IMR-90 (cell line): ENCODE data around the gene DHCR24. TPM values are rescaled to one million over a fixed set of nuclear protein-coding genes. Genes with fewer than 3 reads are reported as not detected.

Experiments used
- ATAC-seq: fragments of 200-7000 bp; cut with Tn5 transposase; 2 replicates; pipeline ENCODE4 v1.9.1; 2020; ENCODE audit warnings: low read depth, mild to moderate bottlenecking, moderate library complexity
- BruUV-seq: library from RNA; stranded (reverse); fragments of 400-500 nt; replicated peaks from 2 replicates; lab custom pipeline; 2021; lab: Mats Ljungman, UMichigan
- CTCF ChIA-PET: fragments of 300-600 bp; formaldehyde crosslinking; extraction: SDS; loops from one replicate; lab custom pipeline; 2021; ENCODE audit warnings: antibody characterized with exemption; lab: Yijun Ruan, JAX
- POLR2A ChIA-PET: fragments of 300-600 bp; sonication (Branson Sonifier 250); formaldehyde crosslinking; loops from one replicate; lab custom pipeline; 2022; ENCODE audit warnings: antibody characterized with exemption; ENCODE audit not compliant: unreplicated experiment; lab: Charles Lee
- DNase-seq: peaks from one replicate; pipeline ENCODE4 v3.0.0; 2013
- H2AFZ ChIP-seq: replicated peaks from 2 replicates; pipeline ENCODE3; 2013; ENCODE audit warnings: low read length, mild to moderate bottlenecking; ENCODE audit not compliant: poor library complexity
- H2AK5ac ChIP-seq: 2 replicates; pipeline ENCODE4 v1.6.1; 2013; ENCODE audit warnings: low read depth, low read length, inconsistent platforms
- H2AK9ac ChIP-seq: replicated peaks from 2 replicates; pipeline ENCODE3; 2013; ENCODE audit warnings: mild to moderate bottlenecking, low read depth, low read length, moderate library complexity; ENCODE audit not compliant: poor library complexity
- H2BK120ac ChIP-seq: 2 replicates; pipeline ENCODE4 v1.6.1; 2013; ENCODE audit warnings: low read depth, low read length, inconsistent platforms
- H2BK15ac ChIP-seq: 3 replicates; pipeline ENCODE4 v1.6.1; 2013; ENCODE audit warnings: low read depth, low read length, inconsistent platforms
- H2BK20ac ChIP-seq: 2 replicates; pipeline ENCODE4 v1.6.1; 2013; ENCODE audit warnings: low read depth, mild to moderate bottlenecking, inconsistent platforms, low read length, moderate library complexity
- H2BK5ac ChIP-seq: 2 replicates; pipeline ENCODE4 v1.6.1; 2013; ENCODE audit warnings: mild to moderate bottlenecking, low read depth, low read length, inconsistent platforms; ENCODE audit not compliant: poor library complexity, severe bottlenecking
- H3K14ac ChIP-seq: replicated peaks from 2 replicates; pipeline ENCODE4 v1.6.1; 2013; ENCODE audit warnings: low read depth, low read length, inconsistent platforms
- H3K18ac ChIP-seq: 2 replicates; pipeline ENCODE4 v1.6.1; 2013; ENCODE audit warnings: low read depth, low read length, control low read depth
- H3K23ac ChIP-seq: 2 replicates; pipeline ENCODE4 v1.6.1; 2013; ENCODE audit warnings: low read depth, low read length, inconsistent platforms
- H3K27ac ChIP-seq: 2 replicates; pipeline ENCODE4 v1.5.1; 2013; ENCODE audit warnings: mild to moderate bottlenecking, control low read depth, low read length; ENCODE audit not compliant: insufficient read depth
- H3K27me3 ChIP-seq: 2 replicates; pipeline ENCODE4 v1.6.1; 2013; ENCODE audit warnings: low read length; ENCODE audit not compliant: control insufficient read depth, insufficient read depth
- H3K36me3 ChIP-seq: 2 replicates; pipeline ENCODE4 v1.6.1; 2013; ENCODE audit warnings: low read length, mixed read lengths; ENCODE audit not compliant: control insufficient read depth, insufficient read depth
- H3K4ac ChIP-seq: 2 replicates; pipeline ENCODE4 v1.6.1; 2013; ENCODE audit warnings: low read depth, low read length, inconsistent platforms
- H3K4me1 ChIP-seq: 2 replicates; pipeline ENCODE4 v1.6.1; 2013; ENCODE audit warnings: low read length, mixed read lengths; ENCODE audit not compliant: control insufficient read depth, insufficient read depth
- H3K4me2 ChIP-seq: 2 replicates; pipeline ENCODE4 v1.6.1; 2013; ENCODE audit warnings: low read depth, mild to moderate bottlenecking, control low read depth, low read length, moderate library complexity
- H3K4me3 ChIP-seq: 2 replicates; pipeline ENCODE4 v1.5.1; 2013; ENCODE audit warnings: low read depth, mild to moderate bottlenecking, control low read depth, low read length, moderate library complexity; ENCODE audit not compliant: insufficient read depth
- H3K56ac ChIP-seq: 2 replicates; pipeline ENCODE4 v1.6.1; 2013; ENCODE audit warnings: low read length, inconsistent platforms; ENCODE audit not compliant: insufficient read depth; ENCODE audit errors: extremely low read depth
- H3K79me1 ChIP-seq, 2 experiments: 2 replicates each; pipeline ENCODE4 v1.6.1; 2013; ENCODE audit warnings: low read length in 2 of 2, inconsistent platforms in 1 of 2, low read depth in 1 of 2
- H3K9ac ChIP-seq: 2 replicates; pipeline ENCODE4 v1.6.1; 2013; ENCODE audit warnings: low read depth, low read length, control low read depth
- H3K9me1 ChIP-seq: 2 replicates; pipeline ENCODE4 v1.6.1; 2013; ENCODE audit warnings: low read length, inconsistent platforms; ENCODE audit not compliant: insufficient read depth
- H3K9me3 ChIP-seq: 2 replicates; pipeline ENCODE4 v1.6.1; 2013; ENCODE audit warnings: low read length; ENCODE audit not compliant: control insufficient read depth, insufficient read depth
- H4K20me1 ChIP-seq: 2 replicates; pipeline ENCODE4 v1.6.1; 2013; ENCODE audit warnings: low read length, inconsistent platforms; ENCODE audit not compliant: insufficient read depth
- H4K5ac ChIP-seq: 2 replicates; pipeline ENCODE4 v1.6.1; 2013; ENCODE audit warnings: mild to moderate bottlenecking, low read depth, low read length, control low read depth
- H4K8ac ChIP-seq, 2 experiments: 2 replicates each; pipeline ENCODE4 v1.6.1; 2013; ENCODE audit warnings: low read depth in 2 of 2, low read length in 2 of 2, control low read depth in 1 of 2, inconsistent platforms in 1 of 2
- H4K91ac ChIP-seq: 2 replicates; pipeline ENCODE4 v1.6.1; 2013; ENCODE audit warnings: low read depth, low read length, inconsistent platforms; ENCODE audit not compliant: insufficient read depth
- FOS ChIP-seq: fragments of 150-350 bp; IDR thresholded peaks from 2 replicates; pipeline ENCODE4 v1.6.1; 2016; ENCODE audit warnings: low read depth, low read length
- WGBS, 2 experiments: methylation state at CpG; one replicate each; pipeline versions ENCODE4 v1.1.5 to v1.1.7; 2013; ENCODE audit warnings: missing lambda C conversion rate in 2 of 2; ENCODE audit not compliant: insufficient read length in 1 of 2; ENCODE audit errors: extremely low coverage in 2 of 2; 5-methylcytosine and 5-hydroxymethylcytosine counted together
- dilution Hi-C: fragments of 300-500 bp; cut with HindIII; formaldehyde crosslinking; loops from one replicate; pipeline ENCODE4 v1.14.3; 2018; ENCODE audit warnings: low sequenced_read_pairs; ENCODE audit not compliant: unreplicated experiment
- in situ Hi-C: fragments of 300-500 bp; cut with MboI; formaldehyde crosslinking; loops from 3 replicates; pipeline ENCODE4 v1.14.3; 2019; ENCODE audit warnings: low sequenced_read_pairs, inconsistent platforms, mixed read lengths
- intact Hi-C: fragments of 100-400 bp; cut with micrococcal nuclease; formaldehyde crosslinking; loops from 2 replicates; pipeline ENCODE4 v1.10.0; 2022
- polyA plus RNA-seq, 3 experiments: library from polyadenylated mRNA; depleted of rRNA; stranded (reverse); fragments of >200 nt; gene quantifications; 2 replicates each; pipeline ENCODE4 v1.2.3, GENCODE V29; 2012; ENCODE audit warnings: low replicate concordance in 1 of 3
- total RNA-seq: library from RNA; depleted of rRNA; stranded (reverse); fragments of >200 nt; gene quantifications from 2 replicates; pipeline ENCODE4 v1.2.3, GENCODE V29; 2012

Gene DHCR24
- total and polyA plus RNA-seq, 2 of the 4 experiments (the other 2 are of a cell fraction): 130 to 194 TPM

- CTCF ChIA-PET: no interaction called here
- POLR2A ChIA-PET: no interaction called here
- BruUV-seq: no TSS peak
These were observed 42.4 kb downstream of the DHCR24 start for GRCh38 chr1:54844564-54844963.

More at GRCh38 chr1:54844564-54844963, 42.4 kb downstream of the DHCR24 start:
- no peak for DNase-seq
- H3K4me3 ChIP-seq: no peak overlapping the region
- no peak overlapping the region for H2BK120ac ChIP-seq
- H3K79me1 ChIP-seq: no peaks in the 10 kb centered on the region
- no peak overlapping the region for H4K5ac ChIP-seq
- H3K23ac ChIP-seq: no peak overlapping the region
- H2BK5ac ChIP-seq: no peak overlapping the region
- no peak for TF ChIP-seq FOS
- H3K27ac ChIP-seq: no peak overlapping the region
- H2BK20ac ChIP-seq: no peak overlapping the region
- no peak overlapping the region for H3K56ac ChIP-seq
- no peak overlapping the region for H3K4me2 ChIP-seq
- no peak overlapping the region for H4K91ac ChIP-seq
- H4K20me1 ChIP-seq: no peaks in the 10 kb centered on the region
- dilution Hi-C loops (no loop called here), intact Hi-C loops (no loop called here), in situ Hi-C loops (no loop called here)
- no peaks in the 10 kb centered on the region for H3K4me1 ChIP-seq
- no peak overlapping the region for H2AK5ac ChIP-seq
- H4K8ac ChIP-seq: no peak overlapping the region
- no peaks in the 10 kb centered on the region for H3K36me3 ChIP-seq
- H2BK15ac ChIP-seq: no peak overlapping the region
- no peak overlapping the region for H3K9ac ChIP-seq
- H3K14ac ChIP-seq: no peak overlapping the region
- ATAC-seq: no peak
- no peaks in the 10 kb centered on the region for H3K9me3 ChIP-seq
- WGBS, 2 experiments: no CpG with 5 or more reads among the region's 3 CpGs
- no peak overlapping the region for H2AK9ac ChIP-seq
- H3K18ac ChIP-seq: no peak overlapping the region
- H3K9me1 ChIP-seq: peaks cover 8% of the 10 kb centered on the region
- H3K27me3 ChIP-seq: peaks cover 4% of the 10 kb centered on the region
- no peak overlapping the region for H2AFZ ChIP-seq
- H3K4ac ChIP-seq: no peak overlapping the region
